Endothelial cell (in vitro differentiated cells): ENCODE data around the gene MIEN1. TPM values are rescaled to one million over a fixed set of nuclear protein-coding genes. Genes with fewer than 3 reads are reported as not detected.

Experiments
- DNase-seq: peaks from one replicate; pipeline ENCODE4 v3.0.0; 2021; ENCODE audit warnings: low spot score
- H3K27ac Mint-ChIP-seq: one replicate; pipeline ENCODE4 v1.8.0; 2021; ENCODE audit warnings: mixed read lengths, inconsistent platforms; ENCODE audit not compliant: unreplicated experiment
- H3K27me3 Mint-ChIP-seq: one replicate; pipeline ENCODE4 v1.8.0; 2021; ENCODE audit warnings: mild to moderate bottlenecking, moderate library complexity, mixed read lengths, inconsistent platforms; ENCODE audit not compliant: unreplicated experiment
- H3K36me3 Mint-ChIP-seq: one replicate; pipeline ENCODE4 v1.8.0; 2021; ENCODE audit warnings: mild to moderate bottlenecking, low read depth, mixed read lengths, inconsistent platforms; ENCODE audit not compliant: unreplicated experiment
- H3K4me1 Mint-ChIP-seq: one replicate; pipeline ENCODE4 v1.8.0; 2021; ENCODE audit warnings: mild to moderate bottlenecking, mixed read lengths, inconsistent platforms; ENCODE audit not compliant: unreplicated experiment
- H3K4me3 Mint-ChIP-seq: one replicate; pipeline ENCODE4 v1.8.0; 2021; ENCODE audit warnings: mild to moderate bottlenecking, mixed read lengths, inconsistent platforms; ENCODE audit not compliant: unreplicated experiment
- H3K9me3 Mint-ChIP-seq: one replicate; pipeline ENCODE4 v1.8.0; 2021; ENCODE audit warnings: mixed read lengths, inconsistent platforms; ENCODE audit not compliant: unreplicated experiment
- CTCF ChIP-seq: fragments of 200-600 bp; sonication (generic); IDR thresholded peaks from one replicate; pipeline ENCODE4 v1.5.0; 2021; ENCODE audit warnings: antibody characterized with exemption; ENCODE audit not compliant: unreplicated experiment
- total RNA-seq: library from RNA; stranded (reverse); fragmentation: NEBNext Ultra II Directional; extraction: Animal tissue kit (Norgen Biotek cat#: 25700); gene quantifications from one replicate; pipeline ENCODE4 v1.2.1, GENCODE V29; 2021; ENCODE audit not compliant: unreplicated experiment

The MIEN1 gene
- total RNA-seq, 1 donor from 2014 or later: 15.5 TPM

- H3K4me1 Mint-ChIP-seq: peaks cover 16% of the 10 kb centered on the region
- no peak for TF ChIP-seq CTCF
- H3K9me3 Mint-ChIP-seq: no peaks in the 10 kb centered on the region
- H3K4me3 Mint-ChIP-seq: no peak overlapping the region
- no peak overlapping the region for H3K27ac Mint-ChIP-seq
- DNase-seq: no peak
- H3K36me3 Mint-ChIP-seq: no peaks in the 10 kb centered on the region
- H3K27me3 Mint-ChIP-seq: peaks cover 6% of the 10 kb centered on the region
Measured at GRCh38 chr17:39695089-39695474, 35.2 kb downstream of the MIEN1 start.

- no peaks in the 10 kb centered on the region for H3K9me3 Mint-ChIP-seq
- no peak overlapping the region for H3K27ac Mint-ChIP-seq
- H3K4me1 Mint-ChIP-seq: peaks cover 13% of the 10 kb centered on the region
- TF ChIP-seq CTCF: no peak
- no peak for DNase-seq
- no peaks in the 10 kb centered on the region for H3K36me3 Mint-ChIP-seq
- no peak overlapping the region for H3K4me3 Mint-ChIP-seq
- H3K27me3 Mint-ChIP-seq: peaks cover 3% of the 10 kb centered on the region
Measured at GRCh38 chr17:39694593-39694992, 35.7 kb downstream of the MIEN1 start.

GRCh38 chr17:39688945-39689344 lies 41.4 kb downstream of the MIEN1 start:
- H3K4me3 Mint-ChIP-seq: peak overlapping the region; percentile 94
- DNase-seq: no peak
- H3K27me3 Mint-ChIP-seq: no peaks in the 10 kb centered on the region
- peaks cover 13% of the 10 kb centered on the region for H3K4me1 Mint-ChIP-seq
- H3K27ac Mint-ChIP-seq: no peak overlapping the region
- TF ChIP-seq CTCF: no peak
- no peaks in the 10 kb centered on the region for H3K9me3 Mint-ChIP-seq
- H3K36me3 Mint-ChIP-seq: peaks cover 10% of the 10 kb centered on the region

GRCh38 chr17:39688475-39688835 lies 41.9 kb downstream of the MIEN1 start:
- H3K27me3 Mint-ChIP-seq: no peaks in the 10 kb centered on the region
- DNase-seq: no peak
- no peaks in the 10 kb centered on the region for H3K9me3 Mint-ChIP-seq
- no peak for TF ChIP-seq CTCF
- H3K4me1 Mint-ChIP-seq: peaks cover 13% of the 10 kb centered on the region
- peak overlapping the region; percentile 95 for H3K27ac Mint-ChIP-seq
- H3K36me3 Mint-ChIP-seq: peaks cover 10% of the 10 kb centered on the region
- peak overlapping the region; percentile 94 for H3K4me3 Mint-ChIP-seq

GRCh38 chr17:39687546-39688474 lies 42.5 kb downstream of the MIEN1 start, which contains the start of gene PGAP3:
TSS of gene PGAP3 (minus strand) at chr17:39688057. CDS start at chr17:39688014, 43 bp downstream.
- peak within 1 kb of the TSS; percentile 95 for H3K27ac Mint-ChIP-seq
- no peaks in the 10 kb centered on the region for H3K27me3 Mint-ChIP-seq
- no peaks in the 10 kb centered on the region for H3K9me3 Mint-ChIP-seq
- H3K4me1 Mint-ChIP-seq: peaks cover 13% of the 10 kb centered on the region
- peak; percentile 81 for DNase-seq
- no peak for TF ChIP-seq CTCF
- H3K36me3 Mint-ChIP-seq: peaks cover 10% of the 10 kb centered on the region
- H3K4me3 Mint-ChIP-seq: peak within 1 kb of the TSS; percentile 94
